Measurements from ENCODE around the gene TRIM24. TPM values are rescaled to one million over a fixed set of nuclear protein-coding genes. Genes with fewer than 3 reads are reported as not detected.

Gene TRIM24
- total and polyA plus RNA-seq, 7 donors = 4.7 to 21.4 (median 15.0) TPM

DNA sequence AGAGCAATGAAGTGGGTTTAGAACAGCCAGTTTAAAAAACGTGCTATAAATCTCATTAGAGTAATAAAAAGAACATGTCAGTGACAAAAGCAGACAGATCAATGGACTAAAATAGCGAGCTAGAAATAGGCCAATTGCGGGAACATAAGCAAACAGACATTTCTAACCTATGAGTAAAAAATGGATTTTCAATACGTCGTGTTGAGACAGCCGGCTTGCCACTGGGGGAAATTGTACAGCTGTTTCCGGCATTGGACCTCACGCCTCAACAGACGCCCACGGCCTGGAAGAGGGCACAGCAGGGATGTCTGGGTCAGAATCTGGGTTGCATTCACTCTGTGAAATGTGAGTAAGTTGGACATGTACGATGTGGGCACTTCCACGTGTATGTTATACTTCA lies 148.2 kb downstream of the TRIM24 start:
- WGBS, 3 donors = 16 to 22% (median 19%) methylated on average over 12 of the region's 12 CpGs
- no peak for DNase-seq
- ATAC-seq = no peak
- intact Hi-C loops (cut with DNase I) = no loop called here
- H3K36me3 ChIP-seq (ENCODE audit: insufficient read depth in 1 of 2, low read depth in 1 of 2) = no peaks in the 10 kb centered on the region
- no peaks in the 10 kb centered on the region for H3K4me1 ChIP-seq
- TF ChIP-seq, protein P1, sequence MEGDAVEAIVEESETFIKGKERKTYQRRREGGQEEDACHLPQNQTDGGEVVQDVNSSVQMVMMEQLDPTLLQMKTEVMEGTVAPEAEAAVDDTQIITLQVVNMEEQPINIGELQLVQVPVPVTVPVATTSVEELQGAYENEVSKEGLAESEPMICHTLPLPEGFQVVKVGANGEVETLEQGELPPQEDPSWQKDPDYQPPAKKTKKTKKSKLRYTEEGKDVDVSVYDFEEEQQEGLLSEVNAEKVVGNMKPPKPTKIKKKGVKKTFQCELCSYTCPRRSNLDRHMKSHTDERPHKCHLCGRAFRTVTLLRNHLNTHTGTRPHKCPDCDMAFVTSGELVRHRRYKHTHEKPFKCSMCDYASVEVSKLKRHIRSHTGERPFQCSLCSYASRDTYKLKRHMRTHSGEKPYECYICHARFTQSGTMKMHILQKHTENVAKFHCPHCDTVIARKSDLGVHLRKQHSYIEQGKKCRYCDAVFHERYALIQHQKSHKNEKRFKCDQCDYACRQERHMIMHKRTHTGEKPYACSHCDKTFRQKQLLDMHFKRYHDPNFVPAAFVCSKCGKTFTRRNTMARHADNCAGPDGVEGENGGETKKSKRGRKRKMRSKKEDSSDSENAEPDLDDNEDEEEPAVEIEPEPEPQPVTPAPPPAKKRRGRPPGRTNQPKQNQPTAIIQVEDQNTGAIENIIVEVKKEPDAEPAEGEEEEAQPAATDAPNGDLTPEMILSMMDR (IDR thresholded peaks at IDR 0.05) = no peak
- H3K9me3 ChIP-seq = no peaks in the 10 kb centered on the region
- no peaks in the 10 kb centered on the region for H3K27me3 ChIP-seq (ENCODE audit: insufficient read depth in 3 of 3, low read length in 2 of 3)
- H3K4me3 ChIP-seq = no peak overlapping the region
- H3K27ac ChIP-seq = no peak overlapping the region

DNA sequence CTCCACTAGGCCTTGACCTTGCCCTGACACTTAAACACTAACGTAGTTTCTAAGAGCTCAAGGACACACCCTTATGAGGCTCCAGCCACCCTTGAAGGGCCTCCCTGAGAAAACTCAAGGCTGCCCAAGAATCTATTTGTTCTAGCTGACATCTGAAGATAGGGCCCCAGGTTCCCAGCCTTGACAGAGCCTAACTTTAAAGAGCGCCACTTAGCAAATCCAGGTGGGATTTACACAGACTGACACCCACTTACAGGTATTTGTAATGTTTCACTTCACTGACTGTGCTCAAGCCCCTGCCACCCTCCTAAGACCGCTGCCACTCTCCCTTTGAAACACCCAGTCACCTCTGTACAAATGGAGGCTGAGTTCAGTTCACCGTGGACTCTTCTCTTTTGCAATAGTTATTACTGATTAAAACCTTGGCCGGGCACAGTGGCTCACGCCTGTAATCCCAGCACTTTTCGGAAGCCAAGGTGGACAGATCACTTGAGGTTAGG lies 150.7 kb downstream of the TRIM24 start:
- H3K36me3 ChIP-seq (ENCODE audit: insufficient read depth in 1 of 2, low read depth in 1 of 2) = no peaks in the 10 kb centered on the region
- no peak overlapping the region for H3K4me3 ChIP-seq
- WGBS, 3 donors = 82 to 89% (median 86%) methylated on average over 7 of the region's 7 CpGs
- H3K27ac ChIP-seq = no peak overlapping the region
- intact Hi-C loops (cut with DNase I) = no loop called here
- no peaks in the 10 kb centered on the region for H3K27me3 ChIP-seq (ENCODE audit: insufficient read depth in 3 of 3, low read length in 2 of 3)
- ATAC-seq (no peak), DNase-seq (no peak)
- H3K4me1 ChIP-seq = no peaks in the 10 kb centered on the region
- TF ChIP-seq, protein P1 (IDR thresholded peaks at IDR 0.05) = no peak
- no peaks in the 10 kb centered on the region for H3K9me3 ChIP-seq

DNA sequence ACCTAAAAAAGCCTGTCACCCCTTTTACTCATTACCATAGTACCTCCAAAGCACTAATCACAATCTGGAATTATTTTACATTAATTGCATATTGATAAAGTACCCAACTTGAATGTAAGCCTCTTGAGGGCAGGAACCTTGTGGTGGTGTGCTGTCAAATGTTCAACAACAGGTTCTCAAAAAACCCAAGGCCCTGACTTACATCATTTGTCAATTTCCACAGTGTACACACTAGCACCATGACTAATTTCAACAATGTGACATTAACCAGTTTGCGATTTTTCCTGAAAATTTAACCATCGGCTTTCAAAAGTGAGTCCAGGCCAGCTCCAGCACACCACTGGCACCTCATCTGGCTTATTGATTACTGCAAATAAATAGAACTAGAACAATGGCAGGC lies 153.6 kb downstream of the TRIM24 start:
- Histone ChIP-seq H3K4me3 (no peak overlapping the region), H3K36me3 (ENCODE audit: insufficient read depth in 1 of 2, low read depth in 1 of 2) (no peaks in the 10 kb centered on the region), H3K27ac (no peak overlapping the region), H3K9me3 (no peaks in the 10 kb centered on the region), H3K4me1 (no peaks in the 10 kb centered on the region), H3K27me3 (ENCODE audit: insufficient read depth in 3 of 3, low read length in 2 of 3) (no peaks in the 10 kb centered on the region)
- intact Hi-C loops (cut with DNase I) = no loop called here
- 30 to 56% (median 43%) methylated on average over 2 of the region's 2 CpGs for WGBS, 3 donors
- DNase-seq = no peak
- no peak for ATAC-seq
- TF ChIP-seq, protein P1 (IDR thresholded peaks at IDR 0.05) = no peak

DNA sequence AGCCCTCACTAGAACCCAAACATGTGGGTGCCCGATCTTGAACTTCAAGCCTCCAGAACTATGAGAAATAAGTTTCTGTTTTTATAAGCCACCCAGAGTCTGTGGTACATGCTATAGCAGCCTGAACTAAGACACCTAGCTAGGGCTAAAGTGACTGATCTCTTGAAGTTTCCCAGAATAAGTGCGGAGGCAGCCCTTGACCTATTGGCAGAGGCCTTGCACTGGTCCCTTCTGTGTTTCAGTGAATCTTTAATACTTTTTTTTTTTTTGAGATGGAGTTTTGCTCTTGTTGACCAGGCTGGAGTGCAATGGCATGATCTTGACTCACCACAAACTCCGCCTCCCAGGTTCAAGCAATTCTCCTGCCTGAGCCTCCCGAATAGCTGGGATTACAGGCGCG lies 156.0 kb downstream of the TRIM24 start:
- ATAC-seq (no peak), DNase-seq (no peak)
- intact Hi-C loops (cut with DNase I) = no loop called here
- Histone ChIP-seq H3K27me3 (ENCODE audit: insufficient read depth in 3 of 3, low read length in 2 of 3) (no peaks in the 10 kb centered on the region), H3K36me3 (ENCODE audit: insufficient read depth in 1 of 2, low read depth in 1 of 2) (no peaks in the 10 kb centered on the region), H3K27ac (no peak overlapping the region), H3K9me3 (no peaks in the 10 kb centered on the region), H3K4me3 (no peak overlapping the region), H3K4me1 (no peaks in the 10 kb centered on the region)
- 91 to 97% (median 94%) methylated on average over 6 of the region's 6 CpGs for WGBS, 3 donors
- TF ChIP-seq, protein P1 (IDR thresholded peaks at IDR 0.05) = no peak

GRCh38 chr7:138618506-138618905 lies 158.4 kb downstream of the TRIM24 start:
- 93 to 96% (median 93%) methylated on average over 10 of the region's 10 CpGs for WGBS, 3 donors
- intact Hi-C loops (cut with DNase I) = no loop called here
- ATAC-seq (no peak), DNase-seq (no peak)
- H3K36me3 ChIP-seq (ENCODE audit: insufficient read depth in 1 of 2, low read depth in 1 of 2) = no peaks in the 10 kb centered on the region
- TF ChIP-seq, protein P1 (IDR thresholded peaks at IDR 0.05) = no peak
- no peak overlapping the region for H3K4me3 ChIP-seq
- no peak overlapping the region for H3K27ac ChIP-seq
- H3K27me3 ChIP-seq (ENCODE audit: insufficient read depth in 3 of 3, low read length in 2 of 3) = no peaks in the 10 kb centered on the region
- no peaks in the 10 kb centered on the region for H3K9me3 ChIP-seq
- H3K4me1 ChIP-seq = no peaks in the 10 kb centered on the region
